Loucy (cell line): ENCODE results near the gene TEX13B.
A peak's percentile ranks its signal among the peaks of the same experiment; 100 is the strongest.

ENCODE experiments used
- H2AFZ ChIP-seq: fragments of 200-600 bp; sonication (generic); 2 replicates; pipeline ENCODE4 v1.6.0; 2016; ENCODE audit warnings: antibody characterized with exemption, mild to moderate bottlenecking, low read length, moderate library complexity
- H3F3A ChIP-seq: fragments of 200-600 bp; 2 replicates; pipeline ENCODE4 v1.6.0; 2016; ENCODE audit warnings: antibody characterized with exemption, low read depth, mild to moderate bottlenecking
- H3K27me3 ChIP-seq: fragments of 200-600 bp; sonication (generic); 2 replicates; pipeline ENCODE4 v1.6.1; 2014; ENCODE audit warnings: low read length, mild to moderate bottlenecking; ENCODE audit not compliant: insufficient read depth, poor library complexity, severe bottlenecking
- H3K36me3 ChIP-seq: fragments of 200-600 bp; sonication (generic); 2 replicates; pipeline ENCODE4 v1.6.1; 2016; ENCODE audit warnings: low read length; ENCODE audit not compliant: insufficient read depth
- H3K4me1 ChIP-seq: fragments of 200-600 bp; sonication (generic); 2 replicates; pipeline ENCODE4 v1.5.1; 2014; ENCODE audit warnings: low read length, mild to moderate bottlenecking; ENCODE audit not compliant: insufficient read depth, poor library complexity, severe bottlenecking
- H3K4me2 ChIP-seq: fragments of 200-600 bp; sonication (generic); 2 replicates; pipeline ENCODE4 v1.6.0; 2014; ENCODE audit warnings: antibody characterized with exemption, low read length, low read depth, mild to moderate bottlenecking; ENCODE audit not compliant: poor library complexity, severe bottlenecking
- H3K4me3 ChIP-seq: fragments of 200-600 bp; sonication (generic); 2 replicates; pipeline ENCODE4 v1.5.1; 2014; ENCODE audit warnings: low read length, mild to moderate bottlenecking, mixed read lengths; ENCODE audit not compliant: poor library complexity, severe bottlenecking
- H3K79me2 ChIP-seq: fragments of 200-600 bp; sonication (generic); 2 replicates; pipeline ENCODE4 v1.6.1; 2014; ENCODE audit warnings: low read length; ENCODE audit not compliant: insufficient read depth
- H3K9ac ChIP-seq: fragments of 200-600 bp; sonication (generic); 2 replicates; pipeline ENCODE4 v1.6.0; 2014; ENCODE audit warnings: mild to moderate bottlenecking, low read depth, low read length, moderate library complexity; ENCODE audit not compliant: poor library complexity, severe bottlenecking
- H3K9me2 ChIP-seq: fragments of 200-600 bp; sonication (generic); replicated peaks from 2 replicates; pipeline ENCODE4 v1.6.1; 2016; ENCODE audit warnings: low read depth, low read length, mixed read lengths
- H3K9me3 ChIP-seq: fragments of 200-600 bp; sonication (generic); 2 replicates; pipeline ENCODE4 v1.6.1; 2014; ENCODE audit warnings: mild to moderate bottlenecking, antibody characterized with exemption, low read length, low read depth; ENCODE audit not compliant: insufficient read depth
- H4K20me1 ChIP-seq: fragments of 200-600 bp; sonication (generic); 2 replicates; pipeline ENCODE4 v1.6.0; 2014; ENCODE audit warnings: antibody characterized with exemption, low read length, mild to moderate bottlenecking; ENCODE audit not compliant: insufficient read depth, poor library complexity, severe bottlenecking
- EZH2phosphoT487 ChIP-seq: fragments of 200-600 bp; IDR thresholded peaks from 2 replicates; pipeline ENCODE4 v1.6.1; 2018; ENCODE audit warnings: antibody characterized with exemption, mild to moderate bottlenecking, moderate library complexity, borderline replicate concordance
- TF ChIP-seq, protein P1 (sequence below): fragments of 200-600 bp; sonication (generic); conservative IDR thresholded peaks from 2 replicates; pipeline ENCODE4 v1.5.1; 2014; ENCODE audit warnings: mild to moderate bottlenecking, antibody characterized with exemption, low read length

Gene TEX13B

DNA sequence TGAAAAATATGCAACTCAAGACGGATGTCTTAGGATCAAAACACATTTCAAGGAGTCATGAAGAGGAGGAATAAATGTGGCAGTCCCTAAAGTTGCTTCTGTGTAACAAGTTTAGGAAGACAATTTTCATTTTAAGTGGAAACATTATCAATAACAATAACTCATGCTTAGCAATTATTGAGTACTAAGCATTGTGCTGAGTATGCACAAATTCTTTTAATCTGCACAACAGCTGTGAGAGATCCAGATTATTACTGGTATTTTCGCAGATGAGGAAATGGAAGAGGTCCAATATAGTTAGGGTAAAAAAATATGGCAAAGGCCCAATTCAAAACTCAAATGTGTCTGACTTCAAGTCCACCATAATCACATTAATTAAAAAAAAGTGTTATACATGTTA is 2.9 kb upstream of the TEX13B start:
- H3K4me1 ChIP-seq = peaks cover 18% of the 10 kb centered on the region
- H3K4me2 ChIP-seq = no peak overlapping the region
- H3K9me2 ChIP-seq = no peaks in the 10 kb centered on the region
- no peaks in the 10 kb centered on the region for H3K36me3 ChIP-seq
- H3F3A ChIP-seq = no peaks in the 10 kb centered on the region
- no peaks in the 10 kb centered on the region for H4K20me1 ChIP-seq
- TF ChIP-seq, protein P1, sequence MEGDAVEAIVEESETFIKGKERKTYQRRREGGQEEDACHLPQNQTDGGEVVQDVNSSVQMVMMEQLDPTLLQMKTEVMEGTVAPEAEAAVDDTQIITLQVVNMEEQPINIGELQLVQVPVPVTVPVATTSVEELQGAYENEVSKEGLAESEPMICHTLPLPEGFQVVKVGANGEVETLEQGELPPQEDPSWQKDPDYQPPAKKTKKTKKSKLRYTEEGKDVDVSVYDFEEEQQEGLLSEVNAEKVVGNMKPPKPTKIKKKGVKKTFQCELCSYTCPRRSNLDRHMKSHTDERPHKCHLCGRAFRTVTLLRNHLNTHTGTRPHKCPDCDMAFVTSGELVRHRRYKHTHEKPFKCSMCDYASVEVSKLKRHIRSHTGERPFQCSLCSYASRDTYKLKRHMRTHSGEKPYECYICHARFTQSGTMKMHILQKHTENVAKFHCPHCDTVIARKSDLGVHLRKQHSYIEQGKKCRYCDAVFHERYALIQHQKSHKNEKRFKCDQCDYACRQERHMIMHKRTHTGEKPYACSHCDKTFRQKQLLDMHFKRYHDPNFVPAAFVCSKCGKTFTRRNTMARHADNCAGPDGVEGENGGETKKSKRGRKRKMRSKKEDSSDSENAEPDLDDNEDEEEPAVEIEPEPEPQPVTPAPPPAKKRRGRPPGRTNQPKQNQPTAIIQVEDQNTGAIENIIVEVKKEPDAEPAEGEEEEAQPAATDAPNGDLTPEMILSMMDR = no peak
- TF ChIP-seq EZH2phosphoT487 = no peak
- H3K9me3 ChIP-seq = no peaks in the 10 kb centered on the region
- 0 out of 2 replicates have a peak overlapping the region, but pooled peaks have one; percentile 19 for H2AFZ ChIP-seq
- H3K4me3 ChIP-seq = no peak overlapping the region
- no peaks in the 10 kb centered on the region for H3K79me2 ChIP-seq
- H3K27me3 ChIP-seq = no peaks in the 10 kb centered on the region
- no peak overlapping the region for H3K9ac ChIP-seq

DNA sequence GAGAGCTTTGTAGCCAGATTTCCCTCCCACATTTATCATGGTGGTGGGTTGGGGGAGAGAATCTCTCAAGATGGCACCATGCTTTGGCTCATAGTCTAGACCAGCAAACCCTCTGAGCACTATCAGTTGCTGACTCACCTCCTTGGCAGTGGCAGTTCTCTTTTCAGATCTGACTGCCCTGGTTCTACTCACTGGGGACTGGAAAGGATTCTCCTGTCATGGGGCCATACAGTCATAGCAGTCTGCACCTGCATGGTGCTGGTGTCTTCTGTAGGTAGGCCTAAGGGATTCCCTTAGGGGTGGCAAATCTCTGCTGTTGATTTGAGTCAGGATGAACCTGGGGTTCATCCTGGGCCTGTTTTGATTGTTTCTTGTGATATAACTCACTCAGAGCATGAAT is 2.6 kb downstream of the TEX13B start:
- H3K4me3 ChIP-seq = no peak overlapping the region
- H2AFZ ChIP-seq = peak overlapping the region; percentile 81
- TF ChIP-seq, protein P1 = no peak
- TF ChIP-seq EZH2phosphoT487 = no peak
- H3K4me1 ChIP-seq = peaks cover 12% of the 10 kb centered on the region
- no peaks in the 10 kb centered on the region for H4K20me1 ChIP-seq
- no peaks in the 10 kb centered on the region for H3K36me3 ChIP-seq
- no peaks in the 10 kb centered on the region for H3F3A ChIP-seq
- no peaks in the 10 kb centered on the region for H3K9me2 ChIP-seq
- H3K9me3 ChIP-seq = no peaks in the 10 kb centered on the region
- H3K4me2 ChIP-seq = peak overlapping the region; percentile 27
- no peaks in the 10 kb centered on the region for H3K27me3 ChIP-seq
- H3K9ac ChIP-seq = no peak overlapping the region
- no peaks in the 10 kb centered on the region for H3K79me2 ChIP-seq

DNA sequence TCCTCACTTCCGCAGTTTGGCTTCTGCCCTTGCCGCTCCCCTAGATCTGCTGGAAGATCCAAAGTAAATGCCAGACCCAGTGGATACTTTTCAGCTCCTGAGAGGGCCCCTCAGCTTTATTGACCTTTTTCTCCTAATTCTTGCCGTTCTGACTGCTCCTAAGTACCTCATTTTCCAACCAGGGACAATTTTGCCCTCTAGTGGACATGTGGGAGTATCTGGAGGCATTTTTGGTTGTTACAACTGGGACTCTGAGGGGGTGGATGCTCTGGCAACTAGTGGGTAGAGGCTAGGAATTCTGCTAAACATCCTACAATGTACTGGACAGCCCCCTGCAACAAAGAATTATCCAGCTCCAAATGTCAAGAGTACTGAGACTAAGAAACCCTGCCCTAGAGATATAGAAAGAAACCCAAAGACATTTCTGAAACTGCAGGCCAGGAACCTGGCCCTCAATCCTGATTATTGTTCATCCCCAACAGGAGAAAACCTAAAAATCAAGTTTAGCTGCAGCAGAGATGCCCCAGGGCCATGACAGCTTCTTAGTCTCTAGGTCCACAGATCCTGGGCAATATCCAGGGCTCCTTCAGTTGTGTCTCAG is 3.4 kb downstream of the TEX13B start:
- no peaks in the 10 kb centered on the region for H3K9me3 ChIP-seq
- no peak for TF ChIP-seq EZH2phosphoT487
- TF ChIP-seq, protein P1 = peak; percentile 67
- no peaks in the 10 kb centered on the region for H4K20me1 ChIP-seq
- no peak overlapping the region for H3K4me3 ChIP-seq
- no peak overlapping the region for H2AFZ ChIP-seq
- H3F3A ChIP-seq = no peaks in the 10 kb centered on the region
- H3K79me2 ChIP-seq = no peaks in the 10 kb centered on the region
- H3K4me1 ChIP-seq = peaks cover 9% of the 10 kb centered on the region
- no peak overlapping the region for H3K9ac ChIP-seq
- no peaks in the 10 kb centered on the region for H3K27me3 ChIP-seq
- no peaks in the 10 kb centered on the region for H3K36me3 ChIP-seq
- H3K4me2 ChIP-seq = no peak overlapping the region
- no peaks in the 10 kb centered on the region for H3K9me2 ChIP-seq
